Pericardium fibroblast (primary cell): ENCODE measurements around the gene CAPS2. TPM values are rescaled to one million over a fixed set of nuclear protein-coding genes. Genes with fewer than 3 reads are reported as not detected.

Source experiments
- total RNA-seq: library from RNA; depleted of rRNA; stranded (reverse); fragments of >200 nt; gene quantifications from 2 replicates; pipeline ENCODE4 v1.2.3, GENCODE V29; 2015

Gene CAPS2
- total RNA-seq: 0.23 and 1.0 TPM in 2 replicates

DNA sequence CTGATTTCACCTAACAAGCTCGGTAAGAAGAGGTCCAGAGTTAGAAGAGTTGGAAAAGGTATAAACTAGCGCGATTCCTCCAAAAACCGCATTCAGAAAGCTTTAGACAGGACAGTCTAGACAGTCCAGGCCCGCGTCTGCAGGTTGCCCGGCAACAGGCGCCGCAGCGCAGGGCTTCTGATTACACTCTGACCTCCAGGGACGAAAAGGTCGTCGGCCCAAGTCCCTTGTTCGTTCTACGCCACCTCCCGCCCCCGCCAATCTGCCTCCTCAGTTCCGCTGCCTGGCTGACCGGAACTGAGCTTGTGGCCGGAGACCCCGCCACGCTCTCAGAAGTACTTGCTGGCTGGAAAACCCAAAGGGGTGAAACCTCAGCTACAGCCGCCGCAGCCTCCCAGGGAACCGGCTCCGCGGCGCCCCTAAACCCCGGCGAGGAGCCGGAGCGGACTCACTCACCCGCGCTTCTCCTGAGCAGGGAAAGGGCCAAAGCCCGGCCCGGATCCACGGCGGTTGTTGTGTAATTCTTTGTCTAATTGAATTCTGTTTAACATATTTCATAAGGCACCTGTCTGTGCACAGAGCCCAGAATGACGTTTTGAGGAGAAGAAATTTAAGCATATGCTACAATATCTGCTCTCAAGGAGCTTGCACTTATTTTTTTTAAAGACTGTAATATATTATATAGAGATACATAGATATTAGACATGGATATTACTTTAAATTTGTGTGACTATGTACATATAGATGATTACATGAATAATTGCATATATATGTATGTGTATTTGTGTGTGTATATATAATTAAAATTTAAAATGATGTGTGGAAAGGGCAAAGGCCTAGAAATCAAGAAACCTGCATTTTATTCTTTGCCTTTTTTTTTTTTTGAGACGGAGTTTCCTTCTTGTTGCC lies at the start of gene CAPS2:
CAPS2 (minus strand) TSS at position 407 of the 909 bp plus-strand sequence. CDS start 3,826 bp downstream, outside the sequence.

DNA sequence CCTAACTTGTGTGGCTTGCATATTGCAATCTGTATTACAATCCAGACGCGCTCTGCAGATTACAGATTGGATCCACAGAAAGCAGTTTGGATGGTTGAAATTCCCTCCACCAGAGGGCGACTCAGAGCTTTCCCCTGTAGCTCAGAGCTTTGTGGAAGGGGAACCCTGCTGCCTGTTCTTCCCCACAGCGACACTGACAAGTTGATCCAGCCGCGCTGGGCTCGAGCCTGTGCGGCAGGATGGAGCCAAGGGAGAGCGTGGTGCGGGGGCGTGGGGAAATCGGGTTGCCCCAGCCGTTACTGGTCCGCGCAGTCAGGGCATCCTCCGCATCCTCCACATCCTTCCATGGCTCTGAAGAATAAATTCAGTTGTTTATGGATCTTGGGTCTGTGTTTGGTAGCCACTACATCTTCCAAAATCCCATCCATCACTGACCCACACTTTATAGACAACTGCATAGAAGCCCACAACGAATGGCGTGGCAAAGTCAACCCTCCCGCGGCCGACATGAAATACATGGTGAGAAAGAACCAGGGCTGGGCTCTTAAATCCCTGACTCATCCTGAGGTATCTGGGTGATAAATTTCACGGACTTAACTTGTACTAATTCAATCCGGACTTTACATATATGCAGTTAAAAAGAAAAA lies 4.4 kb upstream of the CAPS2 start, which contains the start of gene GLIPR1L1:
GLIPR1L1 (plus strand) TSS at position 287 of the 647 bp plus-strand sequence; CDS start at position 346, 59 bp downstream.

Other genes with a start within 250 kb of the CAPS2 start
- not detected in 2 replicates for gene KCNC2, start 120.5 kb downstream of the CAPS2 start, total RNA-seq
- not detected in 2 replicates for gene GLIPR1L1, start 4.3 kb upstream of the CAPS2 start, total RNA-seq
- gene GLIPR1L2, start 60.8 kb upstream of the CAPS2 start, total RNA-seq: 0.09 and 0.23 TPM in 2 replicates
- gene GLIPR1, start 150.4 kb upstream of the CAPS2 start, total RNA-seq: 7.9 and 19.8 TPM in 2 replicates
- gene KRR1, start 181.3 kb upstream of the CAPS2 start, total RNA-seq: 16.7 and 21.4 TPM in 2 replicates